Muscle layer of colon (tissue), 2 donors: Measurements from ENCODE around the gene KAZN.
"Not testable (repeated sequence)": the region's sequence is repeated elsewhere in the genome, so short reads cannot be mapped to it uniquely, and the experiment has no call there.

Experiments used
- H3K27ac ChIP-seq: one replicate; pipeline ENCODE4 v1.7.0; 2013; ENCODE audit warnings: low read depth, mild to moderate bottlenecking, low read length, moderate library complexity
- H3K27me3 ChIP-seq, 2 donors: one replicate each; pipeline ENCODE4 v1.7.0; 2013; ENCODE audit warnings: low read length in 2 of 2, mild to moderate bottlenecking in 2 of 2; ENCODE audit not compliant: insufficient read depth in 2 of 2, control insufficient read depth in 1 of 2
- H3K36me3 ChIP-seq: one replicate; pipeline ENCODE4 v1.7.0; 2013; ENCODE audit warnings: mild to moderate bottlenecking, low read length; ENCODE audit not compliant: insufficient read depth
- H3K4me1 ChIP-seq: one replicate; pipeline ENCODE4 v1.7.0; 2013; ENCODE audit warnings: mild to moderate bottlenecking, low read length; ENCODE audit not compliant: insufficient read depth
- H3K4me3 ChIP-seq, 2 donors: one replicate each; pipeline ENCODE4 v1.7.0; 2013; ENCODE audit warnings: low read length in 2 of 2, low read depth in 1 of 2, mild to moderate bottlenecking in 1 of 2, moderate library complexity in 1 of 2
- H3K9ac ChIP-seq: one replicate; pipeline ENCODE4 v1.7.0; 2013; ENCODE audit warnings: low read length
- H3K9me3 ChIP-seq: one replicate; pipeline ENCODE4 v1.7.0; 2013; ENCODE audit warnings: mild to moderate bottlenecking, low read length
- donor health status: abdominal sarcoma.
- donor health status: Adenocarcinoma of cecum.

The KAZN gene

DNA sequence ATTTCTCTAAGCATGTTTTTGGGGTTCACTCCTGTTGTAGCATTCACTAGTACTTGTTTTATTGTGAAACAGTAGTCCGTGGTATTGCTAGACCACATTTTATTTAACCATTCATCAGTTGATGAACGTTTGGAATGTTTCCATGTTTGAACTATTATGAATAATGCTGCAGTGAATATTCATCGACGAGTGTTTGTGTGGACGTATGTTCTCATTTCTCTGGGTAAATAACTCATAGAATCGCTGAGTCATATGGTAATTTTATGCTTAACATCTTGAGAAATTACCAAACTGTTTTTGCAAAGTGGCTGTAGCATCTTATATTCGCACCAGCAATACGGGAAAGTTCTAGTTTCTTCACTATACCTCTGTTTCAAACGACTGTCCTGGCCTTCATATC lies 28.0 kb upstream of the KAZN start:
- Histone ChIP-seq H3K9ac (no peak overlapping the region), H3K4me1 (no peaks in the 10 kb centered on the region), H3K9me3 (no peaks in the 10 kb centered on the region), H3K27ac (no peak overlapping the region), H3K36me3 (no peaks in the 10 kb centered on the region), H3K27me3 (no peaks in the 10 kb centered on the region), H3K4me3 (no peak overlapping the region)

DNA sequence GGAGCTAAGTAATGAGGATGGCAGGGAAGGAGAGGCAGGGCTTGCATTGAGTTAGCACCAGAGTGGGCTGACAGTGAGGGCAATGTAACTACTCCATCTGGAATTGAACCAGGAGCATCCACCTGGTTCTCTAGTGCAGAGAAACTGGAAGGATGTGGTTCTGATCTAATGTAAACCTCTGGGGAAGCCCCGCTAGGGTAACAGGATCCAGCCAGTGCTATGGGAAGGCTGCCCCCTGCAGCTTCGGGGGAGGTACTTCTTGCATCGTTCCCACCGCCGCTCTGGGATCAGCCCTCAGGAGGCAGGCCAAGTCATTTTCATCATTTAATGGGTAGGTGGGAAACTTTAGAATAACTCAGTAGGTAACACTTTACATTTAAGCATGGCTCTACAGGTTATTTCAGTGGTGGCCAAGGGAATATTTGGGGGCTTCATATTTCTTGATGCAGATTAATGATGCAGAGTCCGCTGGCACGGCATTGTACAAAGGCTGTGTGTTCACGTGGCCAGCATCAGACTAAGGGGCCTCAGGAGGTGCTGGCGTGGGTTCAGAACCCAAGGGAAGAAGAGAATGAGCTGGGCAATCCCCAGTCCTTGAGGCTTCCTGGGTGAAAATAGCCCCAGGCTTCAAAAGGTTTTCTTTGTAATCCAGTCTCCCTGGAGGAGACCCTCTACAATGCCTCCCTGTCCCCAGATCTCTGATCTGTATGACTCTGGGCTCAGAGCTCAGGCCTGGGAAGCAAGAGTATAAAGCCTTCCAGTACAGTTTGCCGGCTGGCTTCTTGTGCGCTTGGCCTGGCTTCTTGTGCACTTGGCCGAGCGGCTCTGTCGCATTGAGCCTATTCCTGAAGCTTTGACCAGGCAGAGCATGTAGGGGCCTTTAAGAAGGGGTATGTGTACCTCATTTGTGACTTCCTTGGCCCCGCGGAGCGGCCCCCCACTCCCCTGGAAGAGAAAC lies 26.4 kb upstream of the KAZN start:
- no peak overlapping the region for H3K9ac ChIP-seq

DNA sequence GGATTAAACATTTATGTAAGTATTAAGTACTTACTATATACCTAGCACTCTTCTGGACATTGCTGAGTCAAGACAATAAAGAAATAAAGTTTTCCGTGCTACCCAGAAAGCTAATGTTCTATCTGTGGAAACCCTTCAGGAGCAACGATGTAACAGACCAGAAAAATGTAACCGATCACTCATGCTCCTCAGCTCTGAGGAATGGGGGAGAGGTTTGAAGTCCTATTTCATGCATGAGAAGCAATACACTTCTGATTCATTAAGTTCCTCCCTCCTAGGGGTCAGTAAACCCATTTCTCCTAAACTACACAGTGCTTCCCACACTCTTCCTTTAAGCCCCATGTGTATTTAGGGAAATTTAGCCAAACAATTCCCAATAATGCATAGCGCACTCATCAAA lies 25.6 kb upstream of the KAZN start:
- no peak overlapping the region for H3K4me3 ChIP-seq
- no peaks in the 10 kb centered on the region for H3K4me1 ChIP-seq
- no peak overlapping the region for H3K27ac ChIP-seq
- H3K27me3 ChIP-seq, result peaks cover 0 to 4% of the 10 kb centered on the region in 2 donors
- H3K36me3 ChIP-seq, result no peaks in the 10 kb centered on the region
- no peaks in the 10 kb centered on the region for H3K9me3 ChIP-seq
- H3K9ac ChIP-seq, result no peak overlapping the region

More for the DNA sequence above, 26.4 kb upstream of the KAZN start:
- no peaks in the 10 kb centered on the region for H3K36me3 ChIP-seq
- H3K27ac ChIP-seq, result no peak overlapping the region
- H3K27me3 ChIP-seq, result peaks cover 0 to 4% of the 10 kb centered on the region in 2 donors
- H3K9me3 ChIP-seq, result no peaks in the 10 kb centered on the region
- H3K4me1 ChIP-seq, result no peaks in the 10 kb centered on the region
- H3K4me3 ChIP-seq, result no peak overlapping the region

DNA sequence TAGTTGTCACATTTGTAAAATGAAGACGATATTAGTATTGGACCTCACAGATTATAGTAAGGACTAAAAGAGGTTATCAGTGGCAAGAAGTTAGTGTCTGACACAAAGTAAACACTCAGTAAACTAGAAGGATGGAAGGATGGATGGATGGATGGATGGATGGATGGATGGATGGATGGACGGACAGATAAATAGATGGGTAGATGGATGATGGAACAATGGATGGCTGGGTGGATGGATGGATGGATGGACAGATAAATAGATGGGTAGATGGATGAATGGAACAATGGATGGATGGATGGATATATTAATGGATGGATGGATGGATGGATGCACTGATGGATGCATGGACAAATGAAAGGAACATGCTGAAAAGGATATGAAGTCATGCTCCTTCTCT lies 22.3 kb upstream of the KAZN start:
- Histone ChIP-seq H3K4me1 (no peaks in the 10 kb centered on the region), H3K27me3 (peaks cover 0 to 4% of the 10 kb centered on the region in 2 donors), H3K9ac (no peak overlapping the region), H3K4me3 (no peak overlapping the region), H3K9me3 (no peaks in the 10 kb centered on the region), H3K36me3 (no peaks in the 10 kb centered on the region), H3K27ac (no peak overlapping the region)

DNA sequence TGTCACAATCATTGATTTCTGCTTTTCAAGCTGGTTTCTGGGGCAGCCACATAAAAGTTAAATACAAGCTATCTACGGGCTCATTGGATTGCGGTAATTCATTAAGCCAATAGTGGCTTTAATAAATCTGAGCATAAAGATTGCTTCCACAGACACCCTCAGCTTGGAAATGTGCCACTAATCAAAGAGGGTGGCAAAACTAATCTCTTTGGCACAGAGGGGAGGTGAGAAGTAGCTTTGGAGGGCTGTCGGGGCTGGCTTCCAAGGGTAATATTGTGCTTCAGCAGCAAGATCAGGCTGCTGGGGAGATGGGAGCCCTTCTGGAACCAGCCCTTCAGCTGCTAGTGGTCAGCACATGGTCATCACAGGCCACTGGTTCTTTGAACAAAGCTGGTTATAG lies 21.2 kb upstream of the KAZN start:
- no peaks in the 10 kb centered on the region for H3K4me1 ChIP-seq
- H3K4me3 ChIP-seq, result no peak overlapping the region
- no peak overlapping the region for H3K9ac ChIP-seq
- H3K9me3 ChIP-seq, result no peaks in the 10 kb centered on the region
- no peak overlapping the region for H3K27ac ChIP-seq
- peaks cover 0 to 4% of the 10 kb centered on the region in 2 donors for H3K27me3 ChIP-seq
- H3K36me3 ChIP-seq, result no peaks in the 10 kb centered on the region

DNA sequence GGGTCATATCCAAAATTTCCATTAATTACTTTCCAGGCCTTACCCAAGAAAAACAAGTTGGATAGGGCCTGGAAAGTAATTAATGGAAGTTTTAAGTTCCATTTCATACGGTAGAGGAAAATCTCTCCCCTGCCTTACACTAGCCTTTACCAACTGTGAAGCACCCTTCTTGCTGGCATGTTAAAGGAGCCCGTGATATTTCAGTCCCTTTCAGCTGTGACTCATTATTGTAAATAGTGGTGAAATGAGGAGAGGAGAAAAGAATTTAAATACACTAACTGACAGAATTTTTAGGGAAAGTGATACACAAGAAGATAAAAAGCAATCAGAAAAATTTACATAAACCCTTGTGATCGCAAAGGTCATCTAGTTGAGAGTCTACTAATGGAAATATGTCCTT lies 20.3 kb upstream of the KAZN start:
- H3K4me1 ChIP-seq, result no peaks in the 10 kb centered on the region

DNA sequence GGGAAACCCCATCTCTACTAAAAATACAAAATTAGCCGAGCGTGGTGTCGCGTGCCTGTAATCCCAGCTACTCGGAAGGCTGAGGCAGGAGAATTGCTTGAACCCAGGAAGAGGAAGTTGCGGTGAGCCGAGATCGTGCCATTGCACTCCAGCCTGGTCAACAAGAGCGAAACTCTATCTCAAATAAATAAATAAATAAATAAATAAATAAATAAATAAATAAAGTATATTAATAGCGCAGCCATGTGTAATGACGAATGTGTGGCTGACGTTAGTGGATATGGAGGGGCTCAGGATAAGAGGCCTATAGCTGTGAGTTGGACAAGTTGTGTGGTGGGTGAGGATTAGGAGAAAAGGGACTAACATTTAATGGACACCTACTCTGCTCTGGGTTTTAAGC lies 18.2 kb upstream of the KAZN start:
- not testable (repeated sequence) for H3K4me1 ChIP-seq, H3K36me3 ChIP-seq, H3K27ac ChIP-seq, H3K9me3 ChIP-seq, H3K4me3 ChIP-seq, H3K27me3 ChIP-seq, H3K9ac ChIP-seq

More for the DNA sequence above, 20.3 kb upstream of the KAZN start:
- no peak overlapping the region for H3K27ac ChIP-seq
- peaks cover 0 to 4% of the 10 kb centered on the region in 2 donors for H3K27me3 ChIP-seq
- H3K36me3 ChIP-seq, result no peaks in the 10 kb centered on the region
- no peak overlapping the region for H3K4me3 ChIP-seq
- H3K9me3 ChIP-seq, result no peaks in the 10 kb centered on the region
- no peak overlapping the region for H3K9ac ChIP-seq

DNA sequence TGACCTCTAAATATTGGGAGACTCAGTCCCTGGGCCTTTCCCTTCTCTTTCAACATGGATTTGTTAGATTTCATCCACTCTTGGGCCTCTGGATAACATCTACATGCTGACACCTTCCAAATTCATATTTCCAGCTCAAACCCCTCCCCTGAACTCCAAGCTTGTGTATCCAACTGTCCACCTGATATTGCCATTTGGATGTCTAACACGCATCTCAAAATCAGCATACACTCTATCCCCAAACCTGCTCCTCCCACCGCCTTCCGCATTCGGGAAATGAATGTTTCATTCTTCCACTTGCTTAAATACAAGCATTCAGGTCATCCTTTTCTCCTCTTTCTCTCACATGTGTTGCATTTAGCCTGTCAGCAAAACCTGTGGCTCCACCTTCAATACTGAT lies 17.5 kb upstream of the KAZN start:
- H3K4me1 ChIP-seq, result no peaks in the 10 kb centered on the region
- H3K9ac ChIP-seq, result no peak overlapping the region
- H3K4me3 ChIP-seq, result no peak overlapping the region
- no peak overlapping the region for H3K27ac ChIP-seq
- peaks cover 0 to 2% of the 10 kb centered on the region in 2 donors for H3K27me3 ChIP-seq
- no peaks in the 10 kb centered on the region for H3K9me3 ChIP-seq
- H3K36me3 ChIP-seq, result no peaks in the 10 kb centered on the region

DNA sequence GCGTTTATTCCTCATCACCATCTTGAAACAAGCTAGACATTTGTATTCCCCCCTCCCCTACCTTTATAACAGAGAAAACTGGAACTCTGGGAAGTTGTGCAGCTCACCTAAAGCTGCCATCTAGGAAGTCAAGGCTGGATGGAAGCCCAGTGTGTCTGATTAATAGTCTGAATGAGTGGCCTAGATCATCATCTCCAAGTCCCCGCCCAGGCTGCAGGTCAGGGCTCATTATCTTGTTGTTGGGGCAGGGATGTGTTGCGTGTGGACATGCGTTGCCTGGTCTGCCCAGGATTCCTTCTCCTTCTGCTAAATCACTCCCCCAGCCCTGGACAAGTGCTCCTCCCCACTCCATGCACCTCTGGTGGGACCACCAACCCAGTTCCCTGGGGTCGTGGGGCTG lies 14.7 kb upstream of the KAZN start:
- H3K36me3 ChIP-seq, result no peaks in the 10 kb centered on the region
- no peak overlapping the region for H3K27ac ChIP-seq
- no peak overlapping the region for H3K4me3 ChIP-seq
- no peak overlapping the region for H3K9ac ChIP-seq
- no peaks in the 10 kb centered on the region for H3K9me3 ChIP-seq
- no peaks in the 10 kb centered on the region for H3K27me3 ChIP-seq
- no peaks in the 10 kb centered on the region for H3K4me1 ChIP-seq

DNA sequence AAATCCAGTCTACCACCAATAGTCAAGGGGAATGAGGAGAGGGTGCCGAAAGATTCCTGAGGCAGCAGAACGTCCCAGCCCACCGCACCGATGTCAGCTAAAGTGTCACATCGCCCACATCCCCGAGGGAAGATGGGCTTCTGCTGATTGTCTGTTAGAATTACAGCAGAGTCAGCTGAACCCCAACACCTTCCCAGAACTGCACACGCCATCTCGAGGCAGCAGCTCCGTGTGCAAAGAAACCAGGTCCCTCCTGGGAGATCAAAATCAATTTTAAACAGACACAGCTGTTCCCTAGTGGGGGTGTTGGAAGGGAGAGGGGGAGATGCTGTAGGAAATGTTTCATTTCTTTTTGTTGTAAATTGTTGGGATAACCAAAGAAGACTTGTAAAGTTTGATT lies 12.8 kb upstream of the KAZN start:
- Histone ChIP-seq H3K4me1 (no peaks in the 10 kb centered on the region), H3K36me3 (no peaks in the 10 kb centered on the region), H3K9me3 (no peaks in the 10 kb centered on the region), H3K27me3 (no peaks in the 10 kb centered on the region), H3K4me3 (no peak overlapping the region), H3K27ac (no peak overlapping the region), H3K9ac (no peak overlapping the region)

DNA sequence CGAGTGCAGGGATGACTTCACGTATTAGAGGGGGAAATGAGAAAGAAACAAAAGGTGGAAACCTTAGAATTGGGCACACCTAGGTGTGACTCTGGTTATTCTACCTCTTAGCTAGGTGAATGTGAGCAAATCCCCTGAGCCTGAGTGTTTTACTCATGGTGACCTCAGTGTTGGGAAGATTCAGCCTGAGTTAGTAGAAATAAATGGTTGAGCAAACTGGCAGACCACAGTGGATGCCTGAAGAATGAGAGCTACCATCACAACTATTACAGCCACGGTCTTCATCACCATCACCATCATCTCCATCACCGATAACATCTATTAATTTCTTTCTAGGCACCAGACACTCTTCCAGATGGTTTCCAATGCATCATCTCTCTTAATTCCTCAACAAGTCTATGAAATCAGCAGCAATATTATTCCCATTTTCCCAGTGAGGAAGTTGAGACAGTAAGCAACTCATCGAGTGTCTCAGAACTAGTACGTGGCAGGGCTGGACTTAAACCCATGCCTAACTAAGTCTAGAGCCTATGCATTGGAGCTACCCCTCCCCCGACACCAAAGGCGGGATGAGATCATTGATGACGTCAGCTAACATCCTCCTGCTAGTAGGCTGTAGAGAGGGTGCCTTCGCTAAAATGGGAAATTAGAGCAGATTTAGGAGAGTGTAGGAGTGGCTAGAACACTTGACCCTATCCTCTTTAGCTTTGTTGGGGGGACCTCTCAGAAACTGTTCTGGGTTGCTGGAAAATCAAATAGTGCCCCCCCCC lies 7.9 kb upstream of the KAZN start:
- no peak overlapping the region for H3K27ac ChIP-seq
- no peaks in the 10 kb centered on the region for H3K4me1 ChIP-seq
- H3K27me3 ChIP-seq, result no peaks in the 10 kb centered on the region
- no peak overlapping the region for H3K4me3 ChIP-seq
- H3K9me3 ChIP-seq, result no peaks in the 10 kb centered on the region
- H3K9ac ChIP-seq, result no peak overlapping the region
- no peaks in the 10 kb centered on the region for H3K36me3 ChIP-seq
